ENCODE results near the gene GPR107. TPM values are rescaled to one million over a fixed set of nuclear protein-coding genes. Genes with fewer than 3 reads are reported as not detected.

The GPR107 gene
- total RNA-seq, 6 experiments from 2014 or later = 12.6 to 18.2 (median 14.5) TPM

- no peak for ATAC-seq
- Histone ChIP-seq H3K9me3 (no peaks in the 10 kb centered on the region), H3K36me3 (no peaks in the 10 kb centered on the region), H3K27ac (no peak overlapping the region), H3K4me1 (peaks cover 0 to 8% (median 0%) of the 10 kb centered on the region in 4 donors), H3K27me3 (no peaks in the 10 kb centered on the region), H3K4me3 (no peak overlapping the region)
- DNase-seq = no peak
- no peak for TF ChIP-seq CTCF (IDR thresholded peaks at IDR 0.05)
- TF ChIP-seq POLR2A (IDR thresholded peaks at IDR 0.05) = no peak
- WGBS (ENCODE audit: insufficient coverage, low coverage, low lambda C conversion rate, missing lambda C conversion rate) = 79% methylated on average over 24 of the region's 24 CpGs
- intact Hi-C loops (cut with DNase I) = no loop called here
Measured at GRCh38 chr9:130143279-130143893, 89.7 kb downstream of the GPR107 start.

DNA sequence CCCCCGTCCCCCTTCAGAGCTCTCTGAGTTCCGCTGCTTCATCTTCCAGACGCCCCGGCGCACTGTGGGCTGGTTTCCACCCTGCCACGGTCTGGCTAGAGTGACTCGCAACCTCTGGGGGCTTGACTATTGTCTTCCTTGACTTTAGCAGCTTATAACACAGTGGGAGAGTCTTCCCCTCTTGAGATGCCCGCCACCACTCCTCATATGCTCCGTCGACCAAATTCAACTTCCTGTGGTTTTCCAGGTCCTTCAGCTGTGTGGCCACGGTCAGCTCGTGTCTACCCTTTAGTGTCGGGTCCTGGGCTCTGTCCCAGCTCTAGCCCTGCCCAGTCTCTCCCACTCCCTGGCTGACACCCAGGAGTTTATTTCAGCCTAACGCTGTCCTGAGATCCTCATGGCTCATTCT lies 90.3 kb downstream of the GPR107 start:
- WGBS (ENCODE audit: insufficient coverage, low coverage, low lambda C conversion rate, missing lambda C conversion rate) = 36% methylated on average over 13 of the region's 14 CpGs
- Histone ChIP-seq H3K4me1 (peaks cover 0 to 8% (median 0%) of the 10 kb centered on the region in 4 donors), H3K36me3 (no peaks in the 10 kb centered on the region), H3K4me3 (no peak overlapping the region), H3K9me3 (no peaks in the 10 kb centered on the region), H3K27me3 (no peaks in the 10 kb centered on the region), H3K27ac (no peak overlapping the region)
- intact Hi-C loops (cut with DNase I) = no loop called here
- TF ChIP-seq POLR2A (IDR thresholded peaks at IDR 0.05) = no peak
- no peak for TF ChIP-seq CTCF (IDR thresholded peaks at IDR 0.05)
- DNase-seq (no peak), ATAC-seq (peak; percentile 35 to 54 (median 49))

- no peaks in the 10 kb centered on the region for H3K9me3 ChIP-seq
- no peaks in the 10 kb centered on the region for H3K36me3 ChIP-seq
- peak; percentile 92 to 95 (median 94) for ATAC-seq
- WGBS (ENCODE audit: insufficient coverage, low coverage, low lambda C conversion rate, missing lambda C conversion rate) = 26% methylated on average over 5 of the region's 5 CpGs
- peaks cover 0 to 8% (median 0%) of the 10 kb centered on the region in 4 donors for H3K4me1 ChIP-seq
- DNase-seq = peak; percentile 72 to 83 (median 81)
- H3K27me3 ChIP-seq = no peaks in the 10 kb centered on the region
- intact Hi-C loops (cut with DNase I) = no loop called here
- no peak overlapping the region for H3K4me3 ChIP-seq
- no peak overlapping the region for H3K27ac ChIP-seq
- no peak for TF ChIP-seq CTCF (IDR thresholded peaks at IDR 0.05)
- no peak for TF ChIP-seq POLR2A (IDR thresholded peaks at IDR 0.05)
Measured at GRCh38 chr9:130144703-130145102, 91.0 kb downstream of the GPR107 start.

- H3K4me1 ChIP-seq = peaks cover 0 to 8% (median 0%) of the 10 kb centered on the region in 4 donors
- intact Hi-C loops (cut with DNase I) = no loop called here
- DNase-seq = no peak
- ATAC-seq = no peak
- TF ChIP-seq POLR2A (IDR thresholded peaks at IDR 0.05) (no peak), CTCF (IDR thresholded peaks at IDR 0.05) (no peak)
- H3K4me3 ChIP-seq = no peak overlapping the region
- 46% methylated on average over 1 of the region's 1 CpG for WGBS (ENCODE audit: insufficient coverage, low coverage, low lambda C conversion rate, missing lambda C conversion rate)
- H3K36me3 ChIP-seq = no peaks in the 10 kb centered on the region
- no peak overlapping the region for H3K27ac ChIP-seq
- no peaks in the 10 kb centered on the region for H3K9me3 ChIP-seq
- H3K27me3 ChIP-seq = no peaks in the 10 kb centered on the region
Measured at GRCh38 chr9:130145658-130146057, 92.0 kb downstream of the GPR107 start.

Measured in right lobe of liver (tissue), 6 donors.